ENCODE measurements around the gene HNF1B.
"Not testable (repeated sequence)": the region's sequence is repeated elsewhere in the genome, so short reads cannot be mapped to it uniquely, and the experiment has no call there.

Gene HNF1B

GRCh38 chr17:37699285-37699973 is 45.4 kb downstream of the HNF1B start:
- DNase-seq: no peak

GRCh38 chr17:37698911-37699255 is 46.0 kb downstream of the HNF1B start:
- no peak for DNase-seq

- no peak for DNase-seq
These were observed 46.5 kb downstream of the HNF1B start for GRCh38 chr17:37698132-37698910.

GRCh38 chr17:37697381-37697780 is 47.5 kb downstream of the HNF1B start:
- no peak for DNase-seq

GRCh38 chr17:37696366-37696765 is 48.5 kb downstream of the HNF1B start:
- no peak for DNase-seq

GRCh38 chr17:37695726-37696125 is 49.1 kb downstream of the HNF1B start:
- DNase-seq: no peak

GRCh38 chr17:37694734-37695133 is 50.1 kb downstream of the HNF1B start:
- no peak for DNase-seq

GRCh38 chr17:37693328-37693727 is 51.5 kb downstream of the HNF1B start:
- no peak for DNase-seq

GRCh38 chr17:37691807-37692206 is 53.1 kb downstream of the HNF1B start:
- DNase-seq: no peak

- no peak for DNase-seq
These were observed 55.5 kb downstream of the HNF1B start for GRCh38 chr17:37689317-37689716.

GRCh38 chr17:37683454-37683984 is 61.3 kb downstream of the HNF1B start:
- DNase-seq: no peak

- DNase-seq: no peak
These were observed 62.9 kb downstream of the HNF1B start for GRCh38 chr17:37682007-37682406.

- not testable (repeated sequence) for DNase-seq
These were observed 64.9 kb downstream of the HNF1B start for GRCh38 chr17:37679995-37680394.

GRCh38 chr17:37678036-37678435 is 66.8 kb downstream of the HNF1B start:
- no peak for DNase-seq

- DNase-seq: no peak
These were observed 67.8 kb downstream of the HNF1B start for GRCh38 chr17:37677021-37677420.

GRCh38 chr17:37676115-37676925 is 68.5 kb downstream of the HNF1B start:
- DNase-seq: no peak

GRCh38 chr17:37674511-37674910 is 70.3 kb downstream of the HNF1B start:
- DNase-seq: no peak

- no peak for DNase-seq
These were observed 71.5 kb downstream of the HNF1B start for GRCh38 chr17:37673386-37673785.

- DNase-seq: no peak
These were observed 72.2 kb downstream of the HNF1B start for GRCh38 chr17:37672548-37673078.

GRCh38 chr17:37671824-37672547 is 72.9 kb downstream of the HNF1B start:
- DNase-seq: no peak

- DNase-seq: no peak
These were observed 73.6 kb downstream of the HNF1B start for GRCh38 chr17:37671028-37671823.

GRCh38 chr17:37667039-37667438 is 77.8 kb downstream of the HNF1B start:
- DNase-seq: no peak

Data from CD4-positive, alpha-beta T cell treated with Interleukin-17A for 1 hour (primary cell).